HepG2 (cell line): ENCODE data around the gene SPINK9.

Experiments
- ATAD3A ChIP-seq: sonication (generic); formaldehyde crosslinking; IDR thresholded peaks from 2 replicates; pipeline ENCODE4 v1.4.0; 2020; ENCODE audit warnings: missing genetic modification reagents
- FOXM1 ChIP-seq: sonication (generic); formaldehyde crosslinking; IDR thresholded peaks from 2 replicates; pipeline ENCODE4 v1.5.0; 2020; ENCODE audit warnings: missing genetic modification reagents
- KMT2B ChIP-seq: IDR thresholded peaks from 2 replicates; pipeline ENCODE4 v1.6.1; 2016; ENCODE audit warnings: missing genetic modification reagents, missing compliant biosample characterization
- POLR2AphosphoS5 ChIP-seq: IDR thresholded peaks from 2 replicates; pipeline ENCODE4 v1.6.1; 2012; ENCODE audit warnings: low read depth, low read length
- SMAD1 ChIP-seq: sonication (generic); formaldehyde crosslinking; IDR thresholded peaks from 2 replicates; pipeline ENCODE4 v1.4.0; 2020; ENCODE audit warnings: missing genetic modification reagents, low read depth, mild to moderate bottlenecking, borderline replicate concordance
- SNAPC4 ChIP-seq: sonication (generic); formaldehyde crosslinking; IDR thresholded peaks from 2 replicates; pipeline ENCODE4 v1.4.0; 2020; ENCODE audit warnings: mild to moderate bottlenecking, missing genetic modification reagents
- ZBTB42 ChIP-seq: sonication (generic); formaldehyde crosslinking; IDR thresholded peaks from 2 replicates; pipeline ENCODE4 v1.5.0; 2020; ENCODE audit warnings: mild to moderate bottlenecking, missing genetic modification reagents
- ZNF44 ChIP-seq: sonication (generic); formaldehyde crosslinking; IDR thresholded peaks from 2 replicates; pipeline ENCODE4 v1.5.1; 2020; ENCODE audit warnings: mild to moderate bottlenecking, missing genetic modification reagents
- TF ChIP-seq, protein P1 (sequence below), 2 experiments: IDR thresholded peaks; 2 replicates each; pipeline ENCODE4 v1.6.1; 2011 to 2012; ENCODE audit warnings: low read length in 2 of 2, borderline replicate concordance in 1 of 2, low read depth in 1 of 2, mild to moderate bottlenecking in 1 of 2, moderate library complexity in 1 of 2
- TF ChIP-seq, protein P2 (sequence below): sonication (generic); formaldehyde crosslinking; IDR thresholded peaks from 2 replicates; pipeline ENCODE4 v1.5.0; 2020; ENCODE audit warnings: mild to moderate bottlenecking, missing genetic modification reagents, moderate library complexity

DNA sequence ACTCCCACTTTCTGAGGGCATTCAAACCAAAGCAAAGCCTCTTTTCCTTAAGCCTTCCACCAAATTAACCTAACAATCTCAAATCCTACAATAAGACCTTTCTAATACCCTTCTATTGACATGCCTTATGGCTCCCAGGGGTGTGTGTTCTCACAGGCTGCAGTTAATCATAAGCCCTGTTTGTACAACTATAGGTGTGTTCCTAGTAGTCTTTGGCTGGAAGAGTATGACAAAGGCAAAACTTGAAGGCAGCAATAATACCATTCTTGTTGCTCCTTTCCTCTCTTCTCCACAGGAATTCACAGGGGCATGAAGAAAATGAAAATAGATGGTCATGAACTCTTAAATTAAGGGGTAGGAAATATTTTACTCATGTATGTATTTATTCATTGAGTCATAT, 37.5 kb downstream of the SPINK9 start:
- TF ChIP-seq KMT2B (CRISPR knock-in tag) (no peak), SNAPC4 (CRISPR knock-in tag) (no peak), ZBTB42 (no peak), SMAD1 (CRISPR knock-in tag) (no peak), POLR2AphosphoS5 (no peak), ATAD3A (CRISPR knock-in tag) (no peak), FOXM1 (no peak), ZNF44 (no peak)
- TF ChIP-seq, protein P1, sequence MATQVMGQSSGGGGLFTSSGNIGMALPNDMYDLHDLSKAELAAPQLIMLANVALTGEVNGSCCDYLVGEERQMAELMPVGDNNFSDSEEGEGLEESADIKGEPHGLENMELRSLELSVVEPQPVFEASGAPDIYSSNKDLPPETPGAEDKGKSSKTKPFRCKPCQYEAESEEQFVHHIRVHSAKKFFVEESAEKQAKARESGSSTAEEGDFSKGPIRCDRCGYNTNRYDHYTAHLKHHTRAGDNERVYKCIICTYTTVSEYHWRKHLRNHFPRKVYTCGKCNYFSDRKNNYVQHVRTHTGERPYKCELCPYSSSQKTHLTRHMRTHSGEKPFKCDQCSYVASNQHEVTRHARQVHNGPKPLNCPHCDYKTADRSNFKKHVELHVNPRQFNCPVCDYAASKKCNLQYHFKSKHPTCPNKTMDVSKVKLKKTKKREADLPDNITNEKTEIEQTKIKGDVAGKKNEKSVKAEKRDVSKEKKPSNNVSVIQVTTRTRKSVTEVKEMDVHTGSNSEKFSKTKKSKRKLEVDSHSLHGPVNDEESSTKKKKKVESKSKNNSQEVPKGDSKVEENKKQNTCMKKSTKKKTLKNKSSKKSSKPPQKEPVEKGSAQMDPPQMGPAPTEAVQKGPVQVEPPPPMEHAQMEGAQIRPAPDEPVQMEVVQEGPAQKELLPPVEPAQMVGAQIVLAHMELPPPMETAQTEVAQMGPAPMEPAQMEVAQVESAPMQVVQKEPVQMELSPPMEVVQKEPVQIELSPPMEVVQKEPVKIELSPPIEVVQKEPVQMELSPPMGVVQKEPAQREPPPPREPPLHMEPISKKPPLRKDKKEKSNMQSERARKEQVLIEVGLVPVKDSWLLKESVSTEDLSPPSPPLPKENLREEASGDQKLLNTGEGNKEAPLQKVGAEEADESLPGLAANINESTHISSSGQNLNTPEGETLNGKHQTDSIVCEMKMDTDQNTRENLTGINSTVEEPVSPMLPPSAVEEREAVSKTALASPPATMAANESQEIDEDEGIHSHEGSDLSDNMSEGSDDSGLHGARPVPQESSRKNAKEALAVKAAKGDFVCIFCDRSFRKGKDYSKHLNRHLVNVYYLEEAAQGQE (IDR thresholded peaks at IDR 0.05; ENCODE audit: borderline replicate concordance in 1 of 2, low read depth in 1 of 2, low read length in 2 of 2): no peak
- TF ChIP-seq, protein P2, sequence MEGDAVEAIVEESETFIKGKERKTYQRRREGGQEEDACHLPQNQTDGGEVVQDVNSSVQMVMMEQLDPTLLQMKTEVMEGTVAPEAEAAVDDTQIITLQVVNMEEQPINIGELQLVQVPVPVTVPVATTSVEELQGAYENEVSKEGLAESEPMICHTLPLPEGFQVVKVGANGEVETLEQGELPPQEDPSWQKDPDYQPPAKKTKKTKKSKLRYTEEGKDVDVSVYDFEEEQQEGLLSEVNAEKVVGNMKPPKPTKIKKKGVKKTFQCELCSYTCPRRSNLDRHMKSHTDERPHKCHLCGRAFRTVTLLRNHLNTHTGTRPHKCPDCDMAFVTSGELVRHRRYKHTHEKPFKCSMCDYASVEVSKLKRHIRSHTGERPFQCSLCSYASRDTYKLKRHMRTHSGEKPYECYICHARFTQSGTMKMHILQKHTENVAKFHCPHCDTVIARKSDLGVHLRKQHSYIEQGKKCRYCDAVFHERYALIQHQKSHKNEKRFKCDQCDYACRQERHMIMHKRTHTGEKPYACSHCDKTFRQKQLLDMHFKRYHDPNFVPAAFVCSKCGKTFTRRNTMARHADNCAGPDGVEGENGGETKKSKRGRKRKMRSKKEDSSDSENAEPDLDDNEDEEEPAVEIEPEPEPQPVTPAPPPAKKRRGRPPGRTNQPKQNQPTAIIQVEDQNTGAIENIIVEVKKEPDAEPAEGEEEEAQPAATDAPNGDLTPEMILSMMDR (CRISPR knock-in tag): no peak
